Activated CD4-positive, CD25-positive, alpha-beta regulatory T cell treated with anti-CD3 and anti-CD28 coated beads, Interleukin-2, amount 50 U/mL, for 24 hours (primary cell): ENCODE data around the gene OR4C46.
"Not testable (repeated sequence)": the region's sequence is repeated elsewhere in the genome, so short reads cannot be mapped to it uniquely, and the experiment has no call there.

Experiments used
- ATAC-seq, 2 donors: fragments of 150-1000 bp; cut with Tn5 transposase; one replicate each; pipeline ENCODE4 v1.10.0; 2021; ENCODE audit warnings: mild to moderate bottlenecking in 1 of 2, moderate library complexity in 1 of 2

The OR4C46 gene

GRCh38 chr11:54603898-54604297 lies at the start of gene OR4C46:
OR4C46 (minus strand) TSS chr11:54603998; CDS start chr11:54603998, 0 bp downstream.
- no peak for ATAC-seq

DNA sequence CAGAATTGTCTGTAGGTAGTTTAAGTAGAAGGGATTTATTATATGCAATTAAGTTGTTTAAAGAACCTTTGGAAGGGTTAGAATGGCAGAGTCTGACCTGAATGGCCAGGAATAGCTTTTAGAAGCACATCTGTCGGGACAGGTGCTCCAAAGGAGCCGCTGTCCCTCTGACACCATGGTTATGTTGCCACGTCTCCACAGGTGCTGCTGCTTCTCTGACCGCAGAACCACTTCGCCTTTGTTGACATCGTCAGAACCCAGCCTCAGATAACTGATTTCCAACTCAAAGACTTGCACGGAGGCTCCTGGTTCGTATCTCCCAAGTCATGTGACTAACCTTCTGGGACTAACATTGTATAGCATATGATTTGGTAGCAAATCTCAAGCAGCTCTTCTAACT lies 41.8 kb upstream of the OR4C46 start:
- not testable (repeated sequence) for ATAC-seq

GRCh38 chr11:54561439-54561838 lies 42.4 kb downstream of the OR4C46 start:
- not testable (repeated sequence) for ATAC-seq

DNA sequence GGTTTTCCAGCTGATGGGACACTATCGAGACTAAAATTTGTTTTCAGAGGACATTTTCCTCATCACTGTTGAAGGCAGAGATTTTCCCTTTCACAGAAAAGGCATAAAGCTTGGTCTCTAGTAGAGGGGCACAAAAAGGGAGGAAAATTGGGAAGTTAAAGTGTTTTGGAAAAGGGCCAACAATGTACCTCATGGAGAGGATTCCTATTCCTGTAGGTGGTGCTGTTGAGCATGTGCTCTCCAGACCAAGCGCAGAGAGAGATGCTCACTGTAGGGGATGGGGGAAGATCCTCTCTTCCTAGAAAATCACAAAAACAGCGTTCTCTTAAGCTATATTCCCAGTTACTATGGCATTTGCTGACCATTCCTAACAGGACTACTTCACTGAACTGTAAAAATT lies 44.9 kb downstream of the OR4C46 start:
- no peak for ATAC-seq

GRCh38 chr11:54558407-54558806 lies 45.4 kb downstream of the OR4C46 start:
- no peak for ATAC-seq
